Measurements from ENCODE around the gene CASK.
"Not testable (repeated sequence)": the region's sequence is repeated elsewhere in the genome, so short reads cannot be mapped to it uniquely, and the experiment has no call there.

The CASK gene

DNA sequence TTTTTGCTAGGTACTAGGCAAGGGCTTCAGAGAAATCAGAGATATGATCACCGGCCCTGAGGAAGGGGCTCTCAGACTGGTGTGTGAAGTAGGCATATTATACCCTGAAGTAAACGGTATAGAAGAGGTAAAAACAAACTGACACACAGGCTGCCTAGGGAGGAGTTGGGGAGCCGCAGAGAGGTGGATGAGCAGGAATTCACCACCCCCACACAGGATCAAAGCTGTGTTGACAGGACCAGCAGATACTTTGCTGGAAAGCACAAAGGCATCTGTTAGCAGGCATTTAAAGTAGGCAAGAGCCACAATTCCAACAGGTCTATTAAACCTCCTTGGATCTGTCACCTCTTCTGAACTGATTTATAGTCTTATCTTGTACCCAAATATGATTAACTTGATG is 306.4 kb downstream of the CASK start:
- no peak for DNase-seq

DNA sequence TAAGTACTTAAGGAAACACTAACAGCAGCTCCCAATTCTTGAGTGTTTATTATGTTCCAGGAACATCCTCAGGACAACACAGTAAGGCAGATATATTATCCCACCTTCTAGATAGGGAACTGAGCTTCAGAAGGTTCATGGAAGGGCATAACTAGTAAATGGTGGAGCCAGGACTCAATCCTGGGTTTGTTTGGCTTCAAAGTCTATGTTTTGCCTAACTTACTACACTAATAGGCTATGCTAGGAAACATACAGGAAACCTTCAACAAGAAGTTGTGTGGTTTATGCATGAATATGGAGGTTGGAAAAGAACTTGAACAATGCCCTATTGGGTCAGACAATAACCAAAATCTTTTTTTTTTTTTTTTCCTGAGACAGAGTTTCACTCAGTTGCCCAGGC is 307.1 kb downstream of the CASK start:
- DNase-seq, result no peak

DNA sequence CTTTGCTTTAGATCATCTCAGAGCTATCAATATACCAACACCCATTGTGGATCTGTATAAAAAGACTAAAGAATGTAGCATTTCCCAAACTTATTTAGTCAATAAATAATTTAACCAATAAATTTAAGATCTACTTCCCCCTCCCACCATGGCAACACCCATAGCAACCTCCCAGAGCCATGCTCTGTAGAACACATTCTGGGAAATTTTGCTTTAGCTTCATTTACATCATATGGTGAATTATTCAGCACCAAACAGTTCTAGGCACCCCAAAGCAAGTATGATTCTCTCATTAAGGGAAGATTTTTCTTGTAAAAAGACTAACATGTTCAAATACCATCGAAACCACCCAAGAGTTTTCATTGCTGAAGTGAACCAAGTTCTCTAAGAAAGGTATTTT is 315.1 kb downstream of the CASK start:
- DNase-seq, result no peak

DNA sequence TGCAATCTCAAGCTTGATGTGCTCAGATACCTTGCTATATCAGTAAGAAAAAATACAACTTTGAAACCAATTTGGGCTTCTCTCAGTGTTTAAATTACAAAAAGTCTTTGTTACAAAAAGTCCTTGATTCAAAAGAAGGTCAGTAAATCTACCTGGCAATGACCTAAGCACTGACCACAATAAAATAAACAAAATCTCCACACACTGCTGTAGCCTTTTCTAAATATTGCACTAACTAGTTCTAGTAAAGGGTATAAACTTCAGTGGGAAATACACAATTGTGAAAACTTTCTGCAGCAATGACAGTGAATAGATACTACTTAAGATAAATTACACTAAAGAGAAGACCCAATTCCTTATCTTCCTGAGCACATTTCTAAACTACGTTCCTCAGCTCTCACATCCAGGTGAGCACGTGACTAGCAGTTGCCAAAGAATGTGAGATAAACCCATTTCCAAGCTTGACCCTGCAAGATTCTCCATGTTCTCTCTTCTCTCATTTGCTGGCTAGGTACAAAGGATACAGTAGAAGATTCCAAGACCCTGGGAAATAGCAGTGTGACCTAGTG is 316.0 kb downstream of the CASK start:
- no peak for DNase-seq

DNA sequence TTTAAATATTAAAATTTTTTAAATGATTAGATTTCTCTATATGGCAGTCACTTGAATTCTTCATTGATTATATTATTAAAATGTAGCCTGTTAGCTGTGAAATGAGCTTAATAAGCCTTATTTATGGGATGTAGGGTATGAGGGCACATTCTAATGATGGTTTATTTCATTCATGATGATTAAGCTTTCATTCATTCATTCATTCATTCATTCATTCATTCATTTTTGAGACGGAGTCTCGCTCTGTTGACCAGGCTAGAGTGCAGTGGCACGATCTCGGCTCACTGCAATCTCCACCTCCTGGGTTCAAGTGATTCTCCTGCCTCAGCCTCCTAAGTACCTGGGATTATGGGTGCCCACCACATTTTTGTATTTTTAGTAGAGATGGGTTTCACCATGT is 317.3 kb downstream of the CASK start:
- not testable (repeated sequence) for DNase-seq

DNA sequence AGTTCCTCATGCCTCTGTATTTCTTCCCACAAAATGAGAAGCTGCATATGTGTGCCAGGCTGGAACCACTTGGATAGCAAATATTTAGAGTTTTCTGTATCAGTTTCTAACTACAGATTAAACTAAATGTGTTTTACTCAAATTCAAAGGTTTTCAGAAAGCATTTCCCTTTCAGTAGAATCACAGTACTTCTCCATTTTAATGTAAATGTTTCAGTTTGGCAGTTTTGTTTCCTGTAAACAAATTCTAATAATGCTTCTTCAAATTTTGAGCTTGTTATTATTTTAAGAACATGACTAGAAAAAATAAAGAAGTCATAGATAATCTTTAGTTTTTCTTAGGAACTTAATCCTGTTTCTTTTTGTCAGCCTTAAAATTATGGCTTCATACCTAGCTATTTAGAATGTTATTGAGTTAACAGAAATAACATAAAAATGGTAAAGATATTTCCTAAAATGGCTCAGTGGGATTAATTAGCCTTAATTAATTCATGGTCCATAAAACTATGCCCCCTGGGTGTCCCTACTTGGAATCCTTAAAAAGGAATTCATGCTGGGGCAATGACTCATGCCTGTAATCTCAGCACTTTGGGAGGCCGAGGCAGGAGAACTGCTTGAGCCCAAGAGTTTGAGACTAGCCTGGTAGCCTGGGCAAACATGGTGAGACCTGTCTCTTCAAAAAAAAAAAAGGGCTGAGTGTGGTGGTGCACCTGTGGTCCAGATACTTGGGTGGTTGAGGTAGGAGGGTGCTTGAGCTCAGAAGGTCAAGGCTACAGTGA is 318.4 kb downstream of the CASK start:
- DNase-seq, result no peak

DNA sequence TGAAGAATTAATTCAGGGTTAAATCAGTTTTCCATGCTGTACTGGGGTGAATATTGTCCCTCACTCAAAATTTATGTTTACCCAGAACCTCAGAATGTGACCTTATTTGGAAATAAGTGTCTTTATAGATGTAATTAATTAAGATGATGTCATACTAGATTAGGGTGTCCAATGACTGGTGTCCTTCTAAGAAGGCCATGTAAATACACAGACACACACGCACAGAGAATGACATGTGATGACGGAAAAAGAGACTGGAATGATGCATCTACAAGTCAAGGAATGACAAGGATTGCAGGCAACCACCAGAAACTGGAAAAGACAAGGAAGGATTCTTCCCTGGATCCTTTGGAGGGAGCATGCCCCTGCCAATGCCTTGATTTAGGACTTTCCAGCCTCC is 319.2 kb downstream of the CASK start:
- DNase-seq, result no peak

DNA sequence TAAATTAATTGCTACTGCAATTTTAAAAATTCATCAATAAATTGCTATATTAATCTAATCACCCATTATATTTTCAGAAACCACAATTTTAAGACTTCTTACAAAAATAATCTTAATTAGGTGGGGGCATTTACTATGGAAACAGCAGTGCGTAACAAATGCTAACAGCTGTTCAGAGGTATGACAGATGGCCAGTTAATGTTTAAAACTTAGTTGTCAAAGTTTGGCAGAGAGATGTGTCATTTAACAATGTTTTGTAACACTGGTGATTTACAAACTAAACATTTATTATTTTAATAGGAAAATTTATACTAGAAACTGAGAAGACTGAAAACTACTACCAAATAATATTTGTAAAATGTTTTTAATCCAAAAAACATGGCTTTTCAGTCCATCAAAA is 319.8 kb downstream of the CASK start:
- no peak for DNase-seq

DNA sequence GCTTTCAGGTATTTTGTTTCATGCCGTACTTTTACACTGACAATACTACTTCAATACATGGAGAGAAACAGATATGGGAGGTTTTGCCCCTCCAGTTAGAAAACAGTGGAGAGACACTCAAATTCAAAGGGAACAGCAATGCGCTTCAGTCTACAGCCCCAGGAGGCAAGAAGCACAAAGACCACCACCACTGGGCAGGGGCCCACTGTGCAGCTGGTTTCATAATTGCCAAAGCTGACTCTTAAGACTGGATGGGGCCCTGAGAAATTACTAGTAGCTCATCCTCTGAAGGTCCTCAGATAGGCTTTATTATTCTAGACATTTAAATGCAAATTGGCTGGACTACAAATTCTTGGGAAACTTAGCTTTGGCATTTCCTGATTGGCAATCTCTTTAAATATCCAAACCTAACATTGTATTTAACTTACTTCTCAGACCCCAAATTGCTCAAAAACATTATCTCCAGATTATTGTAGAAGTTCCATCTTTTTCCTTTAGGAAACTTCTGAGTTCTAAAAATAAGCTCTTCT is 320.5 kb downstream of the CASK start:
- DNase-seq, result no peak

DNA sequence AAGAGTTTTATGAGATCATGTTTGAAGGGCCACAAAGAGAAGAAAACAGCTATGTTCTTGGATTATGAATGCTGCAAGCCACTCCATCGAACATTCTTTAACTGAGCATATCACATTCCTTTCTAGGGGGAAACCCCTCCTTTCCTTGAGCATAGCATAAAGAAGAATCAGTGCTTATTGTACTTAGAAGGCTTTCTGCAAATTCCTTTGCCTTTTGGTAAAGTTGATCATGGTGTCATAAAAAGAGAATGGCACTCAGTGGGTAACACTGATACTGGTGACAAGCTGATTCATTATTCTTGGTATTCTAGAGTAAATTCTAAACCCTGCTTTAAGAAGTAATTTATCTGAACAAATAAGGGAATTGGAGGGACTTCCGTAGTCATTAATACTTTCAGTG is 323.1 kb downstream of the CASK start:
- peak; percentile 22 for DNase-seq

DNA sequence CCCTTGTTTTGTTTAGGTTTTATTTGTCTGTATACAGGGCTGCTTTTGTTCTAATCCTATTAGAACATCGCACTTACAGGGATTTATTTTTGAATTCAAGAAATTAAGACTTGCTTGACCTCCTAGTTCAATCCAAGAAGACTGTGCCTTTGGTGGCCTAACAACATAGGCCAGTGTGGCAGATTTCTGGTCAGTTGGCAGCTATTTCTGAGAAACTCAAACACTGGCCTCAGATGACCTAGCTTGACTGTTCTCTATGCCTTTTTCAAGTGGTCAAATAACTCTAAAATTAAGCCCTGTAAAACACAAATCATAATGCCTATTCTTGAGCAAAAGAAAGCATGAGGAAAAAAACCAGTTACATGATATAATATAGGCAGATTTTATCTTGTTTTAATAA is 323.8 kb downstream of the CASK start:
- DNase-seq, result no peak

DNA sequence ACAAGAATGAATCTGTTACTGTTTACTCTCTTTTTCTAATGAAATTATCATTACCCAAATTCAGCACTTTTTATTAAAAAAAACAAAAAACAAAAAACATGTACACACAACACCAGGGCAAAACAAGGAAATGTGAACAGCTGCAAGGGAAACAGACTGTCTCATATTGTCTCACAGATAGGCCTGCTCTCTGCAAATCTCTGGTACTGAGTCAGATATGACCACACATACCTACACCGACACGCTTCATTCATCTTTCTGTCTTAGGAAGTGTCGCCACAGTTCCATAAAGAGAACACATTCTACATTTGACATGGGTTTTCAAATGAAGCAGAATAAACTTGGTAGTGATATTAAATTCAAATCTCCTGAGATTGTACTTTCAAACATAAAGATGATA is 326.8 kb downstream of the CASK start:
- no peak for DNase-seq

DNA sequence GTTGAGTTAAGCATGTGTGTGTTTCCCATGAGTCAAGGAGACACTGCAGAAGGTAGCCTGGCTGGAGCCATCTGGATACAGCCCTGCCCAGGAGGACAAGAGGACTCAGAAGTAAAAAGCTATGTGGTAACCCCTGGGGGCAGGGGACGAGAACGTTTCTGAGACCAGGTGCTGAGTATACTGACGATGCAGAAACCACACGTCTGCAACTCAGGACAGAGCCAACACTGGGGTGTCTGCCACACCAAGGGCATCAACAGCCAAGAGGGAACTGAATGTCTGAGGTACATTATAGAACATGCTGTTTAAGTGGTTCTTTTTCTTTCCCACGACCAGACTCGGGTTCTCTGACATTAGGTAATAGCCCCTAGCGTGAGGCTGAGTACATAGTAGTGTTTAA is 328.7 kb downstream of the CASK start:
- no peak for DNase-seq

DNA sequence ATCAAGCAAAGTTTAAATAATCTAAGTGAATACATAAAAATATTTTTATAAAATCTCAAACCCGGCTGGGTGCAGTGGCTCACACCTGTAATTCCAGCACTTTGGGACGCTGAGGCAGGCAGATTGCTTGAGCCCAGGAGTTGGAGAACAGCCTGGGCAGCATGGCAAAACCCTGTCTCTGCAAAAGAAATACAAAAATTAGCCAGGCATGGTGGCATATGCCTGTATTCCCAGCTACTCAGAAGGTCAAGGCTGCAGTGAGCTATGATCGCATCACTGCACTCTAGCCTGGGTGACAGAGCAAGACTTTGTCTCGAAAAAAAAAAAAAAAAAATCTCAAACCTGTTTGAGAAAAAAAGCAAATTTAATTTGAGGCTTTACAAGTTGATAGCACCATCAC is 331.4 kb downstream of the CASK start:
- DNase-seq, result no peak

DNA sequence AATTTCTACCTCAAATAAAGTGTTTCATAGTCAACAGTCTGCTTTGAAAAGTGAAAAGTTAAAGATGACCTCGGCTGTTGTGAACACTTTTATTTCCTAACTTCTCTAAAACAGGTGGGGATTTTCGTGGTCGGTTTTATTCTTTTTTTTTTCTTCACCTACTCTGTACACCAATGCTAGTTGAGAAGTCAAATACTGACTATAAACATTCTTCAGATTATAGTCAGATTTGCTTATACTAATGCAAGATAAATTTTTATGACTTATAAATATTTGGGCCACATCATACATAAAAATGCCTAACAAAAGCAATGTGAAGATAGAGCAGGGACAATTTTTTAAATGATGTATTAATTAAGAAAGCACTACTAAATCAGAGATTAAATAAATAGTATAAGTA is 332.7 kb downstream of the CASK start:
- no peak for DNase-seq

DNA sequence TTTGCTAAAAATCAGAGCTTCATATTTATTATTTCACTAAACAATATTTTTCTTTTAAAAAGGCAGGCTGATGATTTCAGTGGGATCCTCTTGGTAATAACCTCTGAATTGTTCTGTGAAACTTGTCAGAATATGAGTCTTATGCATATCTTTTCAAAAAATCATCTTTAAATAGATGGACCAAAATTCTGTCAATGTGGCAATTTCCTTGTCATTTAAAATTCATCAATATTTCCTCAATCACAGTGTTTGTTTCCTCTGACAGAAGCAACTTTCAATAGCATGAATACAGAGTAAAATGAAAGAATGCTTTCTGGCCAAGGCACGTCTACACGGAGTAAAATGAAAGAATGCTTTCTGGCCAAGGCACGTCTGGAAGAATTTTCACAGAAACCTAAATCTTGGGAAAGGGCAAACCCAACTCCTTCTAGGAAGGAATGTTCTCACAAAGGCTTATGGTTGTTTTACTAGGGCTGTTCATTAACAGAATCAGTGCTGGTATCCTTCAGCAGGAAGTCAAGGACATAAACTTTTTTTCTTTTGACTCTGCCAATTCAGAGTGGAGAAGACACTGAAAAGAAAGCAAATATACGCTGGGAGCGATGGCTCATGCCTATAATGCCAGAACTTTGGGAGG is 333.6 kb downstream of the CASK start:
- DNase-seq, result no peak

DNA sequence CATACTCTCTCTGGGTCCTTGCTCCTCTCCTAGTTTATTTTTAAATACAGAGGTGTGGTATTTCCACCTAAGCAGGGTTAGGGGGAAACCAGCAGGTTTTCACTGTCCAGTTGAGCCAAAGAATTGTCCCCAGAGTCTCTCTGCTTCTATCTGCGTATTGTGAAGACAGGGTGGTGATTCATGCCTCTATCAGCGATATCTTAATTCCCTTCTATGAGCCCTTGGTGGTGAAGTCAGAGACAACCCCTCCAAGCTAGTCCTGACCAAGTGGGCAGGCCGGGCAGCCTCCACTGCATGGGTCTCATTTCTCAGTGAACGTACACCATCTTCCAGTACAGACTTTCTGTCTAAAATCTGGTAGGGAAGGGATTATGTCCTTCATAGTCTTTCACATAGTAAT is 335.1 kb downstream of the CASK start:
- no peak for DNase-seq

DNA sequence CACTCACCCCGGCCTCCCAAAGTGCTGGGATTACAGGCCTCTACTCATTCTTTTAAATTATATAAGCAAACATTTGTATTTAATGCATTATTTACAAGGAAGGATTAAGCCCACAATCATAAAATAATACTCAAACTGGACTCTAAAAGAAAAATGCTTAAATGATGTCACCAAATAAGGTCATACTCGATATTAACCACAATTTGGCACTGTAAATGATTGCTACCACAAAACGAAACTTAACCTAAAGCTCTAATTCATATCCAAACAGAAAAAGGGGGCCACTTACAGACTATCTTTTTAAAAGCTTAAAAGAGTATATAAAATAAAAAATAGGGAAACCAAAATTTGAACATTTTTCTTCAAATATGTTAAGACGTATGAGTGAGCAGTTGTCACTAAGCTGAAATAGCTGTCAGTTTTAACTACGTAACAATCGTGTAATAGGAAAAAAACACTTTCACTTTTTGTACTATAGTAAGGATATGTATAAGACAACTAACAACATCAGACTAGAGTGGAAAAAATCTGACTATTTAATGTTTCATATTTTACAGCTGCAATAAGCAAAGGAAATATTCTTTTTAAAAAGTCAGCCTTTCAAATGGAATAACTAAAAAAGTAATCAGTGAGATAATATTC is 342.8 kb downstream of the CASK start:
- DNase-seq, result no peak

DNA sequence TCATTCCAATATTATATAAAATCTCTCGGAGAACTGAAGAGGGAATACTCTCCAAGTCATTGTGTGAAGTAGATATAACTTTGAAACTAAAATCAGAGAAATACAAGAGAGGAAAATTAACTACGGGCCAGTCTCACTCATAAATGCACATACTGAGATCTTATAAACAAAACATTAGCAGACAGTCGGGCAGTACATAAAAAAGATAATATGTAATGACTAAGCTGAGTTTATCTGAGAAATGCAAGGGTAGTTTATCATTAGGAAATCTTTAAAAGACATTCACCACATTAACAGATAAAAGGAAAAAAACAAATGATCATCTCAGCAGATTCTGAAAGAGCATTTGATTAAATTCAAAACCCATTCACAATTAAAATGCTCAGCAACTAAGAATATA is 359.5 kb downstream of the CASK start:
- DNase-seq, result no peak

DNA sequence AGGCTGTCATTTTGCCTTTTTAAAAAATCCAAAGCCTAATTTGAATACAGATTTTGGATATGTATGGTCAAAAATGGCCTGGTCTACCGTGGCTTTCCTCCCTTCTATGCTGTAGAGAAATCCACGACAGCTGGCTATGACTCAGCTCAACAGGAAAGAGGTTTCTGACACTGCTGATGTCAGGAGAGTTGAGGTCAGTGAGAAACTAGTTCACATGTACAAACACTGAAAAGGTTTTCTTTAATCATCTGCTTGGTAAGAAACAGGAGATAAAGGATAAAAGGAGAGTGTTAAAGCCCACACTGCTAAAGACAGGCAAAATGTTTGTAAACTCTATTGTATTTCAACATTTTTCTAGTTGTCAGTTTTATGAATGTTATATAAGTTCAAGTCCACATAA is 362.3 kb downstream of the CASK start:
- no peak for DNase-seq

DNA sequence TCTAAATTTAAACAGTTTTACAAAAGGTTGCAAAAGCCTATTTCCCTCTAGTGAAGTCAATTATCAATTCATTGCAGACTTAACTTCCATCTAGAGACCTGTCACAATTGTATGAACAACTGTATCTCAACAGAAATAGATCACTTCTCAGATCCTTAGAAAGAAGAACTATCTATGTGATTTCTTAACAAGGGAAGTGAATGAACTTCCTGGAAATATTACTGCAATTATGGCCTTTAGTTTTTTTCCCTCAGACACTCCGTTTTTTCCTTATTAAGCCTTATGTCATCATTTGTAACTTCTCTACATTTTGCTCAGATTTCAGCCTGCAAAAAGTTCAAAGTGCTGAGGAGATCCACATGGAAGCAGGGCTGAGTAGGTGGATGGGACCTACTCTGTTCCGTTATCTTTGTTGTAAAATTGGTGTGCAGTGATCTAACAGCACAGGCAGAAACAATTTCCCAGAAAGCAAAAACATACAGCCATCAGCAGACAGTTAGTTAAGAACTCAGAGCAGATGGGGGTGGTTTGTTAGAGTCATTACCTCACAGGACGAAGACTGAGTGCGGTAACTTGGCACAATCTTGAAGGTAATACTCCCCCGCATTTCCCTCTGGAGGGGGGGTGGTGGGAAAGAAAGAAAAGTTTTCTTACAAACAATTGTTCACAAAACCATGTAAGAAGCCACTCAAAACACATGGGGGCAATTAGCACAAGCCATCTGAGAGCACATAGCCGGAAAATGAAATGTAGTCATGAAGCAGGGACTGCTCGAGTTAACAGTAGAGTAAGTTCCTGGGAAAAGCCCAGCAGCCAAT is 363.9 kb downstream of the CASK start:
- DNase-seq, result peak; percentile 7

DNA sequence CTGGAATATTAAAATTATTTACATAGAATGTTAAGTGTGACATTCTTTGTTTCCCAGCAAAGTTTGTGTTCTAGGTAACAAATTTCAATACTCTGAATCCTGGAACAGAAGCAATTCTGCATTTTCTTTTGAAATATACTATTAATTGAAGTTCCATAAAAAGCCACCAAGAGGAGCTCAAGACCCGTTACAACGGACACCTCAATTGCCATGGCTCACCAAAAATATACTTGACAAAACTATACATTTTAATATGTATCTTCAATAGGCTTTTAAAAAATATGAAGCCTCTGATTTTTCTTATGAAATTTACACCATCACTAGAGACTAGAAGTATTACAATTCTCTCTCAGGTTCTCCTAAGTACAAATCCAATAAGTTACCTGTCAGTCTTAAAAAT is 364.8 kb downstream of the CASK start:
- DNase-seq, result peak; percentile 7

DNA sequence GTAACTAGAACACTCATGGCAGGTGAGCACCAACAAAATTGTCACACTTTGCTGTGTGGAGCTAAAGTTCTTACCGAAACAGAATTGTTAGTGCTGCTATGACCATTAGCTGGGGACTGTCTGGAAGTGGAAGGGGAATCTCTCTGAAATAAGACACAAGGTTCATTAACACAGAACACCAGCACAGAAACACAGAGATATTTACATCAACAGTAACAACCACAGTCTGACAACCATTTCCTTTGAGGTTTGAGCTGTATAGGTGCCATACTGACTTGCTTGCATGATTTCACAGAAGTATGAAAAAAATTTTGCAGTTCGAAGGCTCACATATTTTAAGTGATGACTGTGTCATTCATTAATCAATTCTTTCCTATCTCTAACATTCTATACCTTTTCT is 366.4 kb downstream of the CASK start:
- no peak for DNase-seq
